Esophagus squamous epithelium (tissue), 4 donors: Measurements from ENCODE around the gene RTP5.

Source experiments
- POLR2A ChIP-seq, 4 donors: fragments of 450-650 bp; IDR thresholded peaks; one replicate each; pipeline ENCODE4 v1.6.1; 2017; ENCODE audit warnings: antibody characterized with exemption in 4 of 4, mild to moderate bottlenecking in 4 of 4, moderate library complexity in 3 of 4
- TF ChIP-seq, protein P1 (sequence below), 6 experiments: fragments of 450-650 bp in 4 of 6; fragments of 200-600 bp in 2 of 6; sonication (generic) in 2 of 6; IDR thresholded peaks; one replicate each; pipeline ENCODE4 v1.5.1; 2016 to 2019; ENCODE audit warnings: antibody characterized with exemption in 6 of 6, mild to moderate bottlenecking in 4 of 6, moderate library complexity in 4 of 6

DNA sequence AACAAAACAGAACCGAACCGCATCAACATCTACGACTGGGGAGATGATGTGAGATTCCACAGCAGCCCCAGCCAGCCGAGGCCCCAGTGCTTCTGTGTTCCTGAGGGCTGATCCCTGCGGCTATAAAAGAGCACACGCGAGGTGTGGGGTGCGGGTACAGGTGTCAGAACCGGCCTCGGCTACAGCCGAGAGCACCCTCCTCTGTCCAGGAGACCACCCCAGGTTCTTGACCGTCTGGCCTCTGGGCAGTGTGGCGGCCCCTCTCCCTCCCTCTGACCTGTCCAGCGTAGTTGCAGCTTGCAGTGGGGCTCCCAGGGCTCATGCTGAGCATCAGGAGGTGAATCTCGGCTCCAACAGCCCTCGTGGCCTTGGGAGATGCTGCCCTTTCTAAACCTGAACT is 23.7 kb downstream of the RTP5 start:
- TF ChIP-seq, protein P1, sequence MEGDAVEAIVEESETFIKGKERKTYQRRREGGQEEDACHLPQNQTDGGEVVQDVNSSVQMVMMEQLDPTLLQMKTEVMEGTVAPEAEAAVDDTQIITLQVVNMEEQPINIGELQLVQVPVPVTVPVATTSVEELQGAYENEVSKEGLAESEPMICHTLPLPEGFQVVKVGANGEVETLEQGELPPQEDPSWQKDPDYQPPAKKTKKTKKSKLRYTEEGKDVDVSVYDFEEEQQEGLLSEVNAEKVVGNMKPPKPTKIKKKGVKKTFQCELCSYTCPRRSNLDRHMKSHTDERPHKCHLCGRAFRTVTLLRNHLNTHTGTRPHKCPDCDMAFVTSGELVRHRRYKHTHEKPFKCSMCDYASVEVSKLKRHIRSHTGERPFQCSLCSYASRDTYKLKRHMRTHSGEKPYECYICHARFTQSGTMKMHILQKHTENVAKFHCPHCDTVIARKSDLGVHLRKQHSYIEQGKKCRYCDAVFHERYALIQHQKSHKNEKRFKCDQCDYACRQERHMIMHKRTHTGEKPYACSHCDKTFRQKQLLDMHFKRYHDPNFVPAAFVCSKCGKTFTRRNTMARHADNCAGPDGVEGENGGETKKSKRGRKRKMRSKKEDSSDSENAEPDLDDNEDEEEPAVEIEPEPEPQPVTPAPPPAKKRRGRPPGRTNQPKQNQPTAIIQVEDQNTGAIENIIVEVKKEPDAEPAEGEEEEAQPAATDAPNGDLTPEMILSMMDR (IDR thresholded peaks at IDR 0.05): no peak
- no peak for TF ChIP-seq POLR2A (IDR thresholded peaks at IDR 0.05)
